Stomach smooth muscle (tissue), 2 donors: ENCODE data around the gene GALNT1.

Source experiments
- H3K27ac ChIP-seq: one replicate; pipeline ENCODE4 v1.7.0; 2013; ENCODE audit warnings: mild to moderate bottlenecking, low read length, inconsistent platforms
- H3K27me3 ChIP-seq, 2 donors: one replicate each; pipeline ENCODE4 v1.7.0; 2013; ENCODE audit warnings: low read length in 2 of 2; ENCODE audit not compliant: insufficient read depth in 2 of 2, control insufficient read depth in 1 of 2
- H3K36me3 ChIP-seq, 2 donors: one replicate each; pipeline ENCODE4 v1.7.0; 2013; ENCODE audit warnings: low read length in 2 of 2; ENCODE audit not compliant: control insufficient read depth in 2 of 2, insufficient read depth in 2 of 2
- H3K4me1 ChIP-seq: one replicate; pipeline ENCODE4 v1.7.0; 2013; ENCODE audit warnings: low read length; ENCODE audit not compliant: control insufficient read depth, insufficient read depth
- H3K4me3 ChIP-seq, 2 donors: one replicate each; pipeline ENCODE4 v1.7.0; 2013; ENCODE audit warnings: low read length in 2 of 2
- H3K9ac ChIP-seq, 2 donors: one replicate each; pipeline ENCODE4 v1.7.0; 2013; ENCODE audit warnings: low read length in 2 of 2, mild to moderate bottlenecking in 1 of 2
- H3K9me3 ChIP-seq, 2 donors: one replicate each; pipeline ENCODE4 v1.7.0; 2013; ENCODE audit warnings: low read length in 2 of 2; ENCODE audit not compliant: control insufficient read depth in 2 of 2
- donor health status: healthy.
- donor health status: Pancreatic carcinoma.

GALNT1 gene

DNA sequence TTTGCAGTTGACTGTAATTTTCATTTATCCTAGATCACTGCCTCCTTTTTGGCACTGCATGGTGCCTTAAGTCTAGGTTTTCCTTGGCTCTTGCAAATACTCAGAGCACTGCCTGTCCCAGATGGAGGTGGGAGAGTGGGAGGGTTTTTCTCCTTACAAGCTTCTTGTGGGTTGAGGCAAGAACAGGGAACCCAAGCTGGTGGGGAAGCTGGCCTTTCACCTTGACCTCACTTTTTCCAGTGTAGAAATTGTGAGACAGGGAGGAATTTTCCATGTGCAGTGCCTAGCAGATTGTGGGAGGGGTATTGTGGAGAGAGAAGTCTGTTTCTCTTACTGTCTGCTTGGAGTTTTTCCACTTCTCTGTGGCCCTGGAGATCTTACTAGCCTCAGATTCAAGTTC is 21.5 kb downstream of the GALNT1 start:
- H3K36me3 ChIP-seq, result no peaks in the 10 kb centered on the region
- no peak overlapping the region for H3K9ac ChIP-seq
- no peaks in the 10 kb centered on the region for H3K27me3 ChIP-seq
- no peak overlapping the region for H3K27ac ChIP-seq
- no peak overlapping the region for H3K4me3 ChIP-seq
- H3K9me3 ChIP-seq, result peaks cover 8 to 12% of the 10 kb centered on the region in 2 donors
- no peaks in the 10 kb centered on the region for H3K4me1 ChIP-seq

DNA sequence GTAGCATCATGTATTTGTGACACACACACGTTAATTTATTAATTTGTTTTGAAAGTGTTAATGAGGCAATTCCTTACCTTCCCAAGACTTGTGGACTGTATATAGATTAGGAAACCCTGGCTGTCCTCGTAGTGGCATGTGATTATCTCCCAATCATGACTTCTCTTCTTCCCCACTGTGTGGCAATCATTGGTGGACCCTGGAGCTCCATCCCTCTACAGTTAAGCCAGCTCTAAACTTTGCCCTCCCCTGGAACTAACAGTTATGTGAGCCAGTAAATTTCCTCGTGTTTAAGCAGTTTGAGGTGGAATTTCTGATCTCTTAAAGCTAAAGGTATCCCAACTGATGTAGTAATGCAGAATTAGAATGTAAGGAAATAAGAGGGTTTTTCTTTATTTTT is 22.0 kb downstream of the GALNT1 start:
- Histone ChIP-seq H3K4me1 (no peaks in the 10 kb centered on the region), H3K4me3 (no peak overlapping the region), H3K9ac (no peak overlapping the region), H3K27me3 (no peaks in the 10 kb centered on the region), H3K36me3 (no peaks in the 10 kb centered on the region), H3K9me3 (peaks cover 6 to 12% of the 10 kb centered on the region in 2 donors), H3K27ac (no peak overlapping the region)

DNA sequence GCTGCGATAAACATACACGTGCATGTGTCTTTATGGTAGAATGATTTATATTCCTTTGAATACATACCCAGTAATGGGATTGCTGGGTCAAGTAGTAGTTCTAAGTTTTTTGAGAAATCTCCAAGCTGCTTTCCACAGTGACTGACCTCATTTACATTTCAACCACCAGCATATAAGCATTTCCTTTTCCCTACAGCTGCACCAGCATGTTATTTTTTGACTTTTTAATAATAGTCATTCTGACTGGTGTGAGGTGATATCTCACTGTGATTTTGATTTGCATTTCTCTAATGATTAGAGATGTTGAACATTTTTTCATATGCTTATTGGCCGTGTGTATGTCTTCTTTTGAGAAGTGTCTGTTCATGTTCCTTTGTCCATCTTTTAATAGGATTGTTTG is 22.8 kb downstream of the GALNT1 start:
- Histone ChIP-seq H3K9me3 (peaks cover 6 to 12% of the 10 kb centered on the region in 2 donors), H3K9ac (no peak overlapping the region), H3K4me3 (no peak overlapping the region), H3K27ac (no peak overlapping the region), H3K27me3 (no peaks in the 10 kb centered on the region), H3K4me1 (peaks cover 3% of the 10 kb centered on the region), H3K36me3 (no peaks in the 10 kb centered on the region)

- no peaks in the 10 kb centered on the region for H3K27me3 ChIP-seq
- no peaks in the 10 kb centered on the region for H3K36me3 ChIP-seq
- peaks cover 8% of the 10 kb centered on the region for H3K4me1 ChIP-seq
- no peak overlapping the region for H3K4me3 ChIP-seq
- peaks cover 6 to 12% of the 10 kb centered on the region in 2 donors for H3K9me3 ChIP-seq
- no peak overlapping the region for H3K27ac ChIP-seq
- H3K9ac ChIP-seq, result no peak overlapping the region
These were observed 24.3 kb downstream of the GALNT1 start for GRCh38 chr18:35605686-35606417.

GRCh38 chr18:35609236-35609635 is 27.7 kb downstream of the GALNT1 start:
- Histone ChIP-seq H3K4me1 (peaks cover 11% of the 10 kb centered on the region), H3K9me3 (no peaks in the 10 kb centered on the region), H3K27ac (no peak overlapping the region), H3K36me3 (no peaks in the 10 kb centered on the region), H3K4me3 (no peak overlapping the region), H3K27me3 (no peaks in the 10 kb centered on the region), H3K9ac (no peak overlapping the region)

DNA sequence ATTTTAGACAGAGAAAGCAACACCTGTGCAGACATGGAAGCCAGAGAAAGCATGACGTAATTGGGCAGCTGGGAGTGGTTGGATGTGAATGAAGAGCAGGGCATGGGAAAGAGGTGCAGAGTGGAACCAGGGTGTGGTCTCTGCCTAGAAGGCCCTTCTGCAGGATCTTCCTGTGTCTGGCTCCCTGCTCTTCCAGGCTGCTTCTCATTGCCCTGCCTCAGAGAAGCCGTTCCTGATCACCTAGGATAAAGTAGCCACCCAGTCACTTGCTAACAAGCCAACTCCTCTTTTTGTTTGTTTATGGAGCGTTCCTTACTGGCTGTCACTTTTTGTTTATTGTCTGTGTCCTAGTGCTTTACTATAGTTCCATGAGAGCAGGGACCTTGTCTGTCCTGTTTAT is 28.5 kb downstream of the GALNT1 start:
- Histone ChIP-seq H3K36me3 (no peaks in the 10 kb centered on the region), H3K4me3 (no peak overlapping the region), H3K27me3 (no peaks in the 10 kb centered on the region), H3K4me1 (peaks cover 11% of the 10 kb centered on the region), H3K27ac (no peak overlapping the region), H3K9me3 (no peaks in the 10 kb centered on the region), H3K9ac (no peak overlapping the region)

- Histone ChIP-seq H3K27me3 (no peaks in the 10 kb centered on the region), H3K9me3 (no peaks in the 10 kb centered on the region), H3K36me3 (no peaks in the 10 kb centered on the region), H3K4me3 (no peak overlapping the region), H3K9ac (no peak overlapping the region), H3K4me1 (peaks cover 11% of the 10 kb centered on the region), H3K27ac (no peak overlapping the region)
These were observed 29.2 kb downstream of the GALNT1 start for GRCh38 chr18:35610724-35611123.

- H3K36me3 ChIP-seq, result no peaks in the 10 kb centered on the region
- H3K4me3 ChIP-seq, result no peak overlapping the region
- no peaks in the 10 kb centered on the region for H3K9me3 ChIP-seq
- no peak overlapping the region for H3K27ac ChIP-seq
- H3K4me1 ChIP-seq, result peaks cover 14% of the 10 kb centered on the region
- no peak overlapping the region for H3K9ac ChIP-seq
- H3K27me3 ChIP-seq, result no peaks in the 10 kb centered on the region
These were observed 30.0 kb downstream of the GALNT1 start for GRCh38 chr18:35611518-35611917.

GRCh38 chr18:35616074-35616473 is 34.5 kb downstream of the GALNT1 start:
- Histone ChIP-seq H3K9me3 (no peaks in the 10 kb centered on the region), H3K4me3 (peak overlapping the region in 1 of 2 donors; percentile 23), H3K9ac (no peak overlapping the region), H3K4me1 (peaks cover 13% of the 10 kb centered on the region), H3K27me3 (no peaks in the 10 kb centered on the region), H3K36me3 (no peaks in the 10 kb centered on the region), H3K27ac (no peak overlapping the region)

DNA sequence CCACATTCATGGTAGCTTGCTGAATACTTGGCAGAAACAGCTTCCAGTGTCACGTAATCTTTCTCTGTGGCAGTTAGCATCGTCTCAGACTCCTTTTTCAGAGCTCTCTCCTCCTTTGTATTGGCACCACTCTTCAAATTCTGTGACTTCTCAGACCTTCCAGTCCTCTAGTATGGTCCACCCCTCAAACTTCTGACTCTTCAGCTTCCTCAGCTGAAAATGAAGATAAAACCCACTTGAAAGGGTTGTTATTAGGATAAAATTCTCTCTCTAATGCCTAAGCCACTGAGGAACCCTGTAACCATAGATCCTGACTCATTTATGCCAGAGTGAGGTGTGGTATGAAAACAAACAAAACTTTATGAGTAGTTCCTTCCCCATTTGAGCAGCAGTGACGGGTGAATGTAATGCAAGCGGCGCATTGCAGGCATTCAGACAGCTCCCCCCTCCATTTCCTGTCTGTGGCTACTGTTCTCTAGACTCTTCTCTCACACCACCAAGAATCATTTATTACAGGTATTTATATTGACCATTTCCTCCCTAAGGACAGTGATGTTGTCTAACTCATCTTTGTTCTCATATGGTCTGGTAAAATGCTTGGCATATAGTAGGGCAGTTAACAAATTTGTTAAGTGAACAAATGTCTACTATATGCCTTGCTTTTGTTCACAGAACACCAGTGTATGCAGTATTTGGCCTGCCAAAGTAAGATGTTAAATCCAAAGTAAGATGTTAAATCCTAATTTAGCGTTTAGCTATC is 35.3 kb downstream of the GALNT1 start:
- Histone ChIP-seq H3K4me3 (peak overlapping the region in 1 of 2 donors; percentile 23), H3K4me1 (peaks cover 13% of the 10 kb centered on the region), H3K9me3 (no peaks in the 10 kb centered on the region), H3K27me3 (no peaks in the 10 kb centered on the region), H3K27ac (no peak overlapping the region), H3K36me3 (no peaks in the 10 kb centered on the region), H3K9ac (peak overlapping the region in 1 of 2 donors; percentile 6)

DNA sequence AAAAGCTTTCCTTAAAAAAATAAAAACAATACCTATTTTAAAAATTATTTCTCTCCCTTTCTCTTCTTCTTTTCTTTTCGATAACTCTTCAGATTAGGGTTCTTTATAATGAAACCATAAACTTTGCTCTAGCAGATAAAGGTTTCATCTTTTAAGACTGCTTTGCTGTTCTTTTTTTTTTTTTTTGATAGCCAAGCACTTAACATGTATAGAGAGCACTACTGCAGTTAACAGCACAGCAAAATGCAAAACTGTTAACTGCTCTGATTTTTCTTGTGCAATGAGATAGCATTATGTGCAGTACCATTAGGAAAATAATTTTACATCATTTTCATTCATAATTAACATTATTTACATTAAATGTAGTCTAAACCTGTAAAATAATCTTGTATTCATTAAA is 36.3 kb downstream of the GALNT1 start:
- no peak overlapping the region for H3K4me3 ChIP-seq
- peaks cover 13% of the 10 kb centered on the region for H3K4me1 ChIP-seq
- no peak overlapping the region for H3K27ac ChIP-seq
- H3K9ac ChIP-seq, result no peak overlapping the region
- no peaks in the 10 kb centered on the region for H3K9me3 ChIP-seq
- H3K36me3 ChIP-seq, result no peaks in the 10 kb centered on the region
- H3K27me3 ChIP-seq, result no peaks in the 10 kb centered on the region
